ENCODE measurements around the gene LITAF. TPM values are rescaled to one million over a fixed set of nuclear protein-coding genes. Genes with fewer than 3 reads are reported as not detected.

Gene LITAF
- total RNA-seq, 1 experiment from 2014 or later = 328 TPM

DNA sequence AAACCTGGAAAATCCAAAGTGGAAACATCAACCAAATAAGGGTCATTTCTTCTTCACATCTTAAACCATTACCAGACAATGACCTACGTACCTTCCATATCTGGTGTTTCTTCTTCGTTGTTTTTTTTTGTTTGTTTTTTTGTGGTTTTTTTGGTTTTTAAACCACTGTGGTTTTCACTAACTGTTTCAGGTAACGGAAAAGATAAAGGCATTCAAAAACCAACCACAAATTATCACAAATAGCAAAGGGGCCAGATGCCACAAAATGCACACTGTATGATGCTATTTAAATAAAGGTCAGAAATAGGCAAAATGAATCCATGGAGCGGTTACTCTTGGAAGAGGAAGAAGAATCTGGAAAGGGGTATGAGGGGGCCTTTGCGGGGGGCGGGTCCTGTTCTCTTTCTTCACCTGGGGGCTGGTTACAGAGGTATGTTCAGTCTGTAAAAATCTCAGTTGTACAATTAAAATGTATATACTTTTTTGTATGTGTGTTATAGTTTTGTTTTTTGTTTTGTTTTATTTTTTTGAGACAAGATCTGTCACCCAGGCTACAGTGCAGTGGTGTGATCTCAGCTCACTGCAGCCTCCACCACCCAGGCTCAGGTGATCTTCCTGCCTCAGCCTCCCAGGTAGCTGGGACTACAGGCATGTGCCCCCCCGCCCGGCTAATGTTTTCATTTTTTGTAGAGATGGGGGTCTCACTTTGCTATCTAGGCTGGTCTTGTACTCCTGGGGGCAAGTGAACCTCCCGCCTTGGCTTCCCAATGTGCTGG, 29.6 kb downstream of the LITAF start:
- Mint-ChIP-seq H3K9me3 (ENCODE audit: low read depth, unreplicated experiment) (no peaks in the 10 kb centered on the region), H3K27me3 (ENCODE audit: unreplicated experiment) (no peaks in the 10 kb centered on the region), H3K36me3 (ENCODE audit: insufficient read depth, unreplicated experiment) (peaks cover 82% of the 10 kb centered on the region), H3K27ac (ENCODE audit: unreplicated experiment) (peak overlapping the region; percentile 4), H3K4me1 (ENCODE audit: low read depth, unreplicated experiment) (peaks cover 14% of the 10 kb centered on the region), H3K4me3 (ENCODE audit: low read depth, unreplicated experiment) (no peak overlapping the region)
- CTCF ChIA-PET = interaction anchor here (0.5 kb wide), 1 partner anchor 91 kb away, joined by 4 read pairs; no protein-coding TSS in a partner anchor
- TF ChIP-seq, protein P1, sequence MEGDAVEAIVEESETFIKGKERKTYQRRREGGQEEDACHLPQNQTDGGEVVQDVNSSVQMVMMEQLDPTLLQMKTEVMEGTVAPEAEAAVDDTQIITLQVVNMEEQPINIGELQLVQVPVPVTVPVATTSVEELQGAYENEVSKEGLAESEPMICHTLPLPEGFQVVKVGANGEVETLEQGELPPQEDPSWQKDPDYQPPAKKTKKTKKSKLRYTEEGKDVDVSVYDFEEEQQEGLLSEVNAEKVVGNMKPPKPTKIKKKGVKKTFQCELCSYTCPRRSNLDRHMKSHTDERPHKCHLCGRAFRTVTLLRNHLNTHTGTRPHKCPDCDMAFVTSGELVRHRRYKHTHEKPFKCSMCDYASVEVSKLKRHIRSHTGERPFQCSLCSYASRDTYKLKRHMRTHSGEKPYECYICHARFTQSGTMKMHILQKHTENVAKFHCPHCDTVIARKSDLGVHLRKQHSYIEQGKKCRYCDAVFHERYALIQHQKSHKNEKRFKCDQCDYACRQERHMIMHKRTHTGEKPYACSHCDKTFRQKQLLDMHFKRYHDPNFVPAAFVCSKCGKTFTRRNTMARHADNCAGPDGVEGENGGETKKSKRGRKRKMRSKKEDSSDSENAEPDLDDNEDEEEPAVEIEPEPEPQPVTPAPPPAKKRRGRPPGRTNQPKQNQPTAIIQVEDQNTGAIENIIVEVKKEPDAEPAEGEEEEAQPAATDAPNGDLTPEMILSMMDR (IDR thresholded peaks at IDR 0.05; ENCODE audit: unreplicated experiment) = no peak
- no TSS peak for BruUV-seq (replicated peaks)
- DNase-seq = no peak
- intact Hi-C loops (cut with micrococcal nuclease; ENCODE audit: unreplicated experiment) = no loop called here

DNA sequence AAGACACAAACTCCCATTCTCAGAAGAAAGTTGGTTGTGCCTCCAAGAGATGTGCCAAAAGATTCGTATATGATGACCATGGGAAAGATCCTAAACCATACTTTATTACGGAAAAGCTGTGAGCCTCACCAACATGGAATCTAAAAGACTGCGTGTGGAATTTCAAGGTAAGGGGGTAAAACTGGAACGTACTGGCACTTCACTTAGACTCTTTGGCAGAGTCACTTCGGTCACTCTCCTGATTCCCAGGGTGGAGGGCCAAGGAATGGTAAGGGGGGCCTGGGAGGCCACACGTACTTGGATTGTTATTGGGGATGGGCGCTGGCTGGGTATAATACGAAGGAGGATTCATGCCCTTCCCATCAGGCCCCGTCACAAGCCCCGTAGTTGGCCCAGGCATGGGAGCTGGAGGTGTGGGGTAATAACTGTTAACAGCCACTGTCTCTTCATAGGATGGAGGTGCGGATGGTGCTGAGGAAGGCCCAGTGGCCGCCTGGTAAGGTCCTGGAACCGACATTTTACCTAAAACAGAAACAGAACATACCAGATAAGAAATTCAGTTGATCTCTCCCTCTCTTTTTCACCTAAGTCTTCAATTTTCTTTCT, 30.4 kb downstream of the LITAF start:
- no peak overlapping the region for H3K4me3 Mint-ChIP-seq (ENCODE audit: low read depth, unreplicated experiment)
- BruUV-seq (replicated peaks) = no TSS peak
- TF ChIP-seq, protein P1 (IDR thresholded peaks at IDR 0.05; ENCODE audit: unreplicated experiment) = no peak
- H3K36me3 Mint-ChIP-seq (ENCODE audit: insufficient read depth, unreplicated experiment) = peaks cover 82% of the 10 kb centered on the region
- H3K27ac Mint-ChIP-seq (ENCODE audit: unreplicated experiment) = peak overlapping the region; percentile 4
- H3K4me1 Mint-ChIP-seq (ENCODE audit: low read depth, unreplicated experiment) = peaks cover 13% of the 10 kb centered on the region
- intact Hi-C loops (cut with micrococcal nuclease; ENCODE audit: unreplicated experiment) = no loop called here
- DNase-seq = no peak
- CTCF ChIA-PET = no interaction called here
- H3K27me3 Mint-ChIP-seq (ENCODE audit: unreplicated experiment) = no peaks in the 10 kb centered on the region
- no peaks in the 10 kb centered on the region for H3K9me3 Mint-ChIP-seq (ENCODE audit: low read depth, unreplicated experiment)

DNA sequence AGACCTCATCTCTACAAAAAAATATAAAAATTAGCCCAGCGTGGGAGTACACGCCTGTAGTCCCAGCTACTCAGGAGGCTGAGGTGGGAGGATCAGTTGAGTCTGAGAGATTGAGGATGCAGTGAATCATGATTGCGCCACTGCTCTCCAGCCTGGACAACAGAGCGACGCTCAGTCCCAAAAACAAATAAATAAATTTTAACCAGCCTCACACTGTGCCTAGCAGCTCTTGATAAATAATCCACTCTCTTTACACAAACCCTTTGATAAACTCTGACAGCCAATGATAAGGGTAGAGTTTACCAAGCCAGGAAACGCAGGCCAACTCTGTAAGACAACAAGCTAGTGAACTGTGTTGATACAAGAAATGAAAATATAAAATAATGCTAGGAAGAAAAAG, 32.7 kb downstream of the LITAF start:
- TF ChIP-seq, protein P1 (IDR thresholded peaks at IDR 0.05; ENCODE audit: unreplicated experiment) = no peak

DNA sequence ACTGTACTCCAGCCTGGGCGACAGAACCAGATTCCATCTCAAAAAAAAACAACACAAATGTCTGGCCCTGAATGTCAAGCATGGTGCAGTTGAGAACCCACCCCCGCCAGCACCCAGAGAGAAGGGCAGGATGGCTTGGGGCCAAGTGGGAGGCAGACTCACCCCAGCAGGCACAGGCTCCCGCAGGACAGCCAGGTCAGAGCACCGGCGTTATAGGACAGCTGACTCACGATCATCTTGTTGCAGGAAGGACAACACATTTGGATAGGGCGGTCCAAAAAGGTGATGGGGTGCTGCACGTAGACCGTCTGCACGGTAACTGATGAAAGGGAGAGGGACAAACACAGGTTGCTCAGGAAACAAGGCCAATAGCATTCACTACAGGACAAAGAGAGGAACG, 33.3 kb downstream of the LITAF start:
- peaks cover 2% of the 10 kb centered on the region for H3K9me3 Mint-ChIP-seq (ENCODE audit: low read depth, unreplicated experiment)
- no peaks in the 10 kb centered on the region for H3K27me3 Mint-ChIP-seq (ENCODE audit: unreplicated experiment)
- TF ChIP-seq, protein P1 (IDR thresholded peaks at IDR 0.05; ENCODE audit: unreplicated experiment) = no peak
- H3K4me1 Mint-ChIP-seq (ENCODE audit: low read depth, unreplicated experiment) = no peaks in the 10 kb centered on the region
- CTCF ChIA-PET = no interaction called here
- H3K4me3 Mint-ChIP-seq (ENCODE audit: low read depth, unreplicated experiment) = no peak overlapping the region
- no peak for DNase-seq
- intact Hi-C loops (cut with micrococcal nuclease; ENCODE audit: unreplicated experiment) = no loop called here
- BruUV-seq (replicated peaks) = no TSS peak
- H3K27ac Mint-ChIP-seq (ENCODE audit: unreplicated experiment) = peak overlapping the region; percentile 18
- peaks cover 89% of the 10 kb centered on the region for H3K36me3 Mint-ChIP-seq (ENCODE audit: insufficient read depth, unreplicated experiment)

More for the DNA sequence above, 32.7 kb downstream of the LITAF start:
- intact Hi-C loops (cut with micrococcal nuclease; ENCODE audit: unreplicated experiment) = no loop called here
- Mint-ChIP-seq H3K27ac (ENCODE audit: unreplicated experiment) (no peak overlapping the region), H3K4me3 (ENCODE audit: low read depth, unreplicated experiment) (no peak overlapping the region), H3K27me3 (ENCODE audit: unreplicated experiment) (no peaks in the 10 kb centered on the region), H3K4me1 (ENCODE audit: low read depth, unreplicated experiment) (no peaks in the 10 kb centered on the region), H3K36me3 (ENCODE audit: insufficient read depth, unreplicated experiment) (peaks cover 89% of the 10 kb centered on the region), H3K9me3 (ENCODE audit: low read depth, unreplicated experiment) (peaks cover 2% of the 10 kb centered on the region)
- BruUV-seq (replicated peaks) = no TSS peak
- DNase-seq = no peak
- CTCF ChIA-PET = interaction anchor here (0.5 to 1.1 kb wide), 2 partner anchors 43 to 95 kb away, joined by 4 to 5 read pairs; no protein-coding TSS in a partner anchor
